Panc1 (cell line): ENCODE results near the gene TMEM165. TPM values are rescaled to one million over a fixed set of nuclear protein-coding genes. Genes with fewer than 3 reads are reported as not detected.
A peak's percentile ranks its signal among the peaks of the same experiment; 100 is the strongest.

Experiments used
- ATAC-seq: fragments of 200-7000 bp; cut with Tn5 transposase; 2 replicates; pipeline ENCODE4 v1.9.1; 2020; ENCODE audit warnings: mild to moderate bottlenecking, moderate library complexity
- BruUV-seq: library from RNA; stranded (reverse); fragments of 400-500 nt; replicated peaks from 2 replicates; lab custom pipeline; 2021; lab: Mats Ljungman, UMichigan
- CTCF ChIA-PET: fragments of 300-600 bp; sonication (Branson Sonifier 250); formaldehyde crosslinking; loops from one replicate; lab custom pipeline; 2022; ENCODE audit warnings: antibody characterized with exemption; lab: Charles Lee
- POLR2A ChIA-PET: fragments of 300-600 bp; sonication (Branson Sonifier 250); formaldehyde crosslinking; loops from one replicate; lab custom pipeline; 2022; ENCODE audit warnings: antibody characterized with exemption; lab: Charles Lee
- DNase-seq: peaks from one replicate; pipeline ENCODE4 v3.0.0-alpha.2; 2010; ENCODE audit warnings: low read depth, low spot score
- H3K27ac ChIP-seq: 2 replicates; pipeline ENCODE4 v1.5.1; 2011; ENCODE audit warnings: mild to moderate bottlenecking, low read length, inconsistent platforms
- H3K27me3 ChIP-seq: fragments of 200-500 bp; sonication (Bioruptor generic); 2 replicates; pipeline ENCODE4 v1.6.0; 2014; ENCODE audit warnings: low read length, inconsistent platforms; ENCODE audit not compliant: control insufficient read depth, insufficient read depth
- H3K36me3 ChIP-seq: fragments of 200-500 bp; sonication (Bioruptor generic); 2 replicates; pipeline ENCODE4 v1.5.1; 2014; ENCODE audit warnings: inconsistent platforms, mild to moderate bottlenecking, low read length, moderate library complexity; ENCODE audit not compliant: control insufficient read depth, insufficient read depth
- H3K4me1 ChIP-seq: 2 replicates; pipeline ENCODE4 v1.5.1; 2011; ENCODE audit warnings: inconsistent platforms, mild to moderate bottlenecking, low read length, moderate library complexity; ENCODE audit not compliant: control insufficient read depth, insufficient read depth
- H3K4me3 ChIP-seq, 2 experiments: 2 replicates each; pipeline ENCODE4 v1.5.1; 2011 to 2012; ENCODE audit warnings: low read depth in 2 of 2, low read length in 2 of 2, mild to moderate bottlenecking in 2 of 2, inconsistent platforms in 1 of 2, moderate library complexity in 1 of 2
- H3K9me3 ChIP-seq: fragments of 200-500 bp; sonication (Bioruptor generic); 2 replicates; pipeline ENCODE4 v1.5.1; 2014; ENCODE audit warnings: low read depth, mild to moderate bottlenecking, inconsistent platforms, low read length, moderate library complexity; ENCODE audit not compliant: control insufficient read depth, insufficient read depth
- POLR2AphosphoS5 ChIP-seq: IDR thresholded peaks from 2 replicates; pipeline ENCODE4 v1.6.1; 2012; ENCODE audit warnings: mild to moderate bottlenecking, low read depth, low read length, moderate library complexity
- REST ChIP-seq, 2 experiments: IDR thresholded peaks; 2 replicates each; pipeline ENCODE4 v1.6.1; 2011 to 2012; ENCODE audit warnings: low read depth in 2 of 2, control low read depth in 1 of 2, low read length in 1 of 2, mild to moderate bottlenecking in 1 of 2, moderate library complexity in 1 of 2; ENCODE audit not compliant: insufficient read depth in 1 of 2
- SIN3A ChIP-seq: IDR thresholded peaks from 2 replicates; pipeline ENCODE4 v1.6.1; 2012; ENCODE audit warnings: low read depth, mild to moderate bottlenecking, low read length, moderate library complexity, borderline replicate concordance; ENCODE audit not compliant: insufficient read depth
- TCF7L2 ChIP-seq: IDR thresholded peaks from 2 replicates; pipeline ENCODE4 v1.6.1; 2011; ENCODE audit warnings: mild to moderate bottlenecking, low read depth, low read length, inconsistent platforms
- in situ Hi-C: cut with HindIII; loops from 2 replicates; pipeline ENCODE4 v1.10.0; 2016; ENCODE audit warnings: low sequenced_read_pairs, low pct_unique_long_range_greater_than_20kb
- intact Hi-C: fragments of 100-400 bp; cut with micrococcal nuclease; formaldehyde crosslinking; loops from one replicate; pipeline ENCODE4 v1.10.0; 2022; ENCODE audit not compliant: unreplicated experiment
- total RNA-seq: library from RNA; stranded (reverse); gene quantifications from one replicate; pipeline ENCODE4 v1.2.1, GENCODE V29; 2021; ENCODE audit not compliant: unreplicated experiment
- TF ChIP-seq, protein P1 (sequence below): fragments of 450-650 bp; IDR thresholded peaks from 2 replicates; pipeline ENCODE4 v1.5.1; 2017; ENCODE audit warnings: mild to moderate bottlenecking

The TMEM165 gene
- total RNA-seq, 1 experiment from 2014 or later = 54.6 TPM

DNA sequence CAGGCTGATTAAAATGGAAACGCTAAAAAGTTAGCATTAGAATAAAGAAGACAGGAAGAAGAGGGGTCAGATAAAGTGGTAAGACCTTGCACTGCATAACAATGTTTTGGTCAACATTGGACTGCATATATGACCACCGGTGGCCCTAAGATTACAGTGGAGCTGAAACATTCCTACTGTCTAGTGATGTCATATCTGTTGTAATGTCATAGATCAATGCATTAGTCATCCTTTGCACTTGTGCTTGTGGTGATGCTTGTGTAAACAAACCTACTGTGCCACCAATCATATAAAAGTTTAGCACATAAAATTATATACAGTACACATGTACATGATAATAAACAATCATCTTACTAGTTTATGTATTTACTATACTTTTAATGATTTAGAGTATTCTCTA, 73.0 kb downstream of the TMEM165 start:
- intact Hi-C loops (no loop called here), in situ Hi-C loops (no loop called here)
- H3K27ac ChIP-seq = no peak overlapping the region
- no TSS peak for BruUV-seq
- no peaks in the 10 kb centered on the region for H3K27me3 ChIP-seq
- H3K36me3 ChIP-seq = no peaks in the 10 kb centered on the region; the same call in 1 of the 2 replicates
- ATAC-seq (no peak), DNase-seq (peak; percentile 13)
- TF ChIP-seq POLR2AphosphoS5 (no peak), SIN3A (no peak), REST (IDR thresholded peaks at IDR 0.05; ENCODE audit: insufficient read depth in 1 of 2, low read depth in 2 of 2, low read length in 1 of 2) (no peak)
- POLR2A ChIA-PET = no interaction called here
- CTCF ChIA-PET = no interaction called here
- no peaks in the 10 kb centered on the region for H3K4me1 ChIP-seq
- no peaks in the 10 kb centered on the region for H3K9me3 ChIP-seq
- no peak overlapping the region for H3K4me3 ChIP-seq

DNA sequence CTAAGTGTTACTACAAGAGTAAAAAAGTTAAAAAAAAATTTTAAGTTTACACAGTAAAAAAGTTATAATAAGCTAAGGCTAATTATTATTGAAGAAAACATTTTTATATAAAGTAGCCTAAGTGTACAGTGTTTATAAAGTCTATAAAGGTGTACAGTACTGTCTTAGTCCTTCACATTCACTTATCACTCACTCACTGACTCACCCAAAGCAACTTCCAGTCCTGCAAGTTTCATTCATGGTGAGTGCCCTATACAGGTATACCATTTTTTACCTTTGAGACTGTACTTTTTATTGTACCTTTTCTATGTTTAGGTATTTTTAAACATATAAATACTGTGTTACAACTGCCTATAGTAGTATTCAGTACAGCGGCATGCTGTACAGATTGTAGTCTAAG, 74.2 kb downstream of the TMEM165 start:
- Histone ChIP-seq H3K4me1 (no peaks in the 10 kb centered on the region), H3K4me3 (no peak overlapping the region), H3K27me3 (no peaks in the 10 kb centered on the region), H3K9me3 (no peaks in the 10 kb centered on the region), H3K27ac (no peak overlapping the region), H3K36me3 (no peaks in the 10 kb centered on the region)
- in situ Hi-C loops = no loop called here
- ATAC-seq (no peak), DNase-seq (no peak)
- CTCF ChIA-PET = no interaction called here
- TF ChIP-seq POLR2AphosphoS5 (no peak), SIN3A (no peak), REST (IDR thresholded peaks at IDR 0.05; ENCODE audit: insufficient read depth in 1 of 2, low read depth in 2 of 2, low read length in 1 of 2) (no peak), TCF7L2 (no peak)
- TF ChIP-seq, protein P1, sequence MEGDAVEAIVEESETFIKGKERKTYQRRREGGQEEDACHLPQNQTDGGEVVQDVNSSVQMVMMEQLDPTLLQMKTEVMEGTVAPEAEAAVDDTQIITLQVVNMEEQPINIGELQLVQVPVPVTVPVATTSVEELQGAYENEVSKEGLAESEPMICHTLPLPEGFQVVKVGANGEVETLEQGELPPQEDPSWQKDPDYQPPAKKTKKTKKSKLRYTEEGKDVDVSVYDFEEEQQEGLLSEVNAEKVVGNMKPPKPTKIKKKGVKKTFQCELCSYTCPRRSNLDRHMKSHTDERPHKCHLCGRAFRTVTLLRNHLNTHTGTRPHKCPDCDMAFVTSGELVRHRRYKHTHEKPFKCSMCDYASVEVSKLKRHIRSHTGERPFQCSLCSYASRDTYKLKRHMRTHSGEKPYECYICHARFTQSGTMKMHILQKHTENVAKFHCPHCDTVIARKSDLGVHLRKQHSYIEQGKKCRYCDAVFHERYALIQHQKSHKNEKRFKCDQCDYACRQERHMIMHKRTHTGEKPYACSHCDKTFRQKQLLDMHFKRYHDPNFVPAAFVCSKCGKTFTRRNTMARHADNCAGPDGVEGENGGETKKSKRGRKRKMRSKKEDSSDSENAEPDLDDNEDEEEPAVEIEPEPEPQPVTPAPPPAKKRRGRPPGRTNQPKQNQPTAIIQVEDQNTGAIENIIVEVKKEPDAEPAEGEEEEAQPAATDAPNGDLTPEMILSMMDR = no peak
- no TSS peak for BruUV-seq
- POLR2A ChIA-PET = no interaction called here
- intact Hi-C loops = no loop called here

Other genes with a start within 250 kb of the TMEM165 start
- gene SRD5A3, start 49.7 kb upstream of the TMEM165 start, total RNA-seq = 17.0 TPM
- 24.9 TPM for gene CLOCK, start 151.0 kb downstream of the TMEM165 start, total RNA-seq
- not detected for gene PDCL2, start 196.3 kb downstream of the TMEM165 start, total RNA-seq
- 0.54 TPM for gene NMU, start 240.3 kb downstream of the TMEM165 start, total RNA-seq